Trophoblast cell (in vitro differentiated cells and primary cell): ENCODE results near the gene AP1S1.

Experiments used
- DNase-seq, 2 donors: peaks; one replicate each; pipeline ENCODE4 v3.0.0-alpha.2; 2016
- H2AFZ ChIP-seq: 2 replicates; pipeline ENCODE4 v1.6.1; 2013; ENCODE audit warnings: low read length, moderate library complexity, mild to moderate bottlenecking; ENCODE audit not compliant: insufficient read depth, poor library complexity
- H2AK5ac ChIP-seq: 2 replicates; pipeline ENCODE4 v1.6.1; 2013; ENCODE audit warnings: mild to moderate bottlenecking, low read length
- H2BK120ac ChIP-seq: 2 replicates; pipeline ENCODE4 v1.6.1; 2013; ENCODE audit warnings: low read length, mild to moderate bottlenecking, moderate library complexity; ENCODE audit not compliant: insufficient read depth, poor library complexity
- H2BK12ac ChIP-seq: 2 replicates; pipeline ENCODE4 v1.6.1; 2013; ENCODE audit warnings: mild to moderate bottlenecking, low read length, moderate library complexity
- H2BK5ac ChIP-seq: 2 replicates; pipeline ENCODE4 v1.6.1; 2013; ENCODE audit warnings: low read length, low read depth, moderate library complexity, mild to moderate bottlenecking; ENCODE audit not compliant: poor library complexity
- H3K14ac ChIP-seq: 2 replicates; pipeline ENCODE4 v1.6.1; 2013; ENCODE audit warnings: mild to moderate bottlenecking, low read length
- H3K18ac ChIP-seq: 2 replicates; pipeline ENCODE4 v1.6.1; 2013; ENCODE audit warnings: mild to moderate bottlenecking, low read length
- H3K23ac ChIP-seq: 2 replicates; pipeline ENCODE4 v1.6.1; 2013; ENCODE audit warnings: low read length
- H3K27ac ChIP-seq: 2 replicates; pipeline ENCODE4 v1.5.1; 2013; ENCODE audit warnings: low read depth, mild to moderate bottlenecking, inconsistent platforms, low read length, moderate library complexity
- H3K27me3 ChIP-seq: 2 replicates; pipeline ENCODE4 v1.6.1; 2013; ENCODE audit warnings: inconsistent platforms, mild to moderate bottlenecking, low read length, moderate library complexity; ENCODE audit not compliant: insufficient read depth
- H3K36me3 ChIP-seq, 2 experiments: 1 replicate in 1 of 2; 2 replicates in 1 of 2; pipeline ENCODE4 v1.6.1; 2013; ENCODE audit warnings: low read length in 2 of 2, mild to moderate bottlenecking in 2 of 2, moderate library complexity in 1 of 2; ENCODE audit not compliant: insufficient read depth in 2 of 2, control insufficient read depth in 1 of 2
- H3K4ac ChIP-seq: 2 replicates; pipeline ENCODE4 v1.6.1; 2013; ENCODE audit warnings: low read depth, mild to moderate bottlenecking, low read length, moderate library complexity
- H3K4me1 ChIP-seq, 2 experiments: 1 replicate in 1 of 2; 2 replicates in 1 of 2; pipeline ENCODE4 v1.6.1; 2013; ENCODE audit warnings: low read length in 2 of 2, mild to moderate bottlenecking in 2 of 2, moderate library complexity in 1 of 2; ENCODE audit not compliant: insufficient read depth in 2 of 2, control insufficient read depth in 1 of 2
- H3K4me2 ChIP-seq: 2 replicates; pipeline ENCODE4 v1.6.1; 2013; ENCODE audit warnings: inconsistent platforms, mild to moderate bottlenecking, low read length, moderate library complexity
- H3K4me3 ChIP-seq: 2 replicates; pipeline ENCODE4 v1.5.1; 2013; ENCODE audit warnings: mild to moderate bottlenecking, low read depth, low read length, inconsistent platforms
- H3K79me1 ChIP-seq: one replicate; pipeline ENCODE4 v1.6.1; 2013; ENCODE audit warnings: low read length
- H3K79me2 ChIP-seq: 2 replicates; pipeline ENCODE4 v1.6.1; 2013; ENCODE audit warnings: low read length, mild to moderate bottlenecking; ENCODE audit not compliant: control insufficient read depth, insufficient read depth, poor library complexity
- H3K9ac ChIP-seq: 2 replicates; pipeline ENCODE4 v1.6.1; 2013; ENCODE audit warnings: mild to moderate bottlenecking, low read length
- H3K9me3 ChIP-seq: 2 replicates; pipeline ENCODE4 v1.6.1; 2013; ENCODE audit warnings: low read depth, mild to moderate bottlenecking, control low read depth, inconsistent platforms, low read length; ENCODE audit not compliant: insufficient read depth
- H4K12ac ChIP-seq: 2 replicates; pipeline ENCODE4 v1.6.1; 2013; ENCODE audit warnings: low read depth, mild to moderate bottlenecking, low read length, moderate library complexity
- H4K8ac ChIP-seq: 2 replicates; pipeline ENCODE4 v1.6.1; 2013; ENCODE audit warnings: low read depth, mild to moderate bottlenecking, low read length, moderate library complexity
- H4K91ac ChIP-seq: one replicate; pipeline ENCODE4 v1.6.1; 2013; ENCODE audit warnings: low read depth, mild to moderate bottlenecking, low read length, moderate library complexity
- WGBS: extraction: QIAGEN DNeasy Blood & Tissue Kit; methylation state at CpG from one replicate; pipeline ENCODE4 v1.1.7; 2013; ENCODE audit warnings: missing lambda C conversion rate; ENCODE audit not compliant: insufficient read length, insufficient coverage; ENCODE audit errors: extremely low coverage; 5-methylcytosine and 5-hydroxymethylcytosine counted together

Gene AP1S1

GRCh38 chr7:101133621-101134398 lies 20.5 kb upstream of the AP1S1 start:
- no CpG with 5 or more reads among the region's 15 CpGs for WGBS
- H4K91ac ChIP-seq: no peak overlapping the region

GRCh38 chr7:101134399-101134980 lies 19.8 kb upstream of the AP1S1 start:
- H3K36me3 ChIP-seq: peaks cover 34 to 35% of the 10 kb centered on the region in 2 experiments
- H3K4me2 ChIP-seq: no peak overlapping the region
- WGBS: no CpG with 5 or more reads among the region's 6 CpGs
- no peak overlapping the region for H3K4me3 ChIP-seq
- no peak overlapping the region for H3K23ac ChIP-seq
- no peak overlapping the region for H4K8ac ChIP-seq
- peaks cover 0 to 5% of the 10 kb centered on the region in 2 experiments for H3K4me1 ChIP-seq
- no peak overlapping the region for H3K4ac ChIP-seq
- DNase-seq: peak; percentile 56 to 61
- H2BK5ac ChIP-seq: no peak overlapping the region
- no peak overlapping the region for H3K18ac ChIP-seq
- H4K12ac ChIP-seq: no peak overlapping the region
- H2AFZ ChIP-seq: no peak overlapping the region
- H2BK12ac ChIP-seq: no peak overlapping the region
- H3K79me2 ChIP-seq: no peaks in the 10 kb centered on the region
- H3K9ac ChIP-seq: no peak overlapping the region
- H3K27ac ChIP-seq: no peak overlapping the region
- H2AK5ac ChIP-seq: no peak overlapping the region
- H3K14ac ChIP-seq: no peak overlapping the region
- H2BK120ac ChIP-seq: no peak overlapping the region
- H3K27me3 ChIP-seq: no peaks in the 10 kb centered on the region
- peaks cover 2% of the 10 kb centered on the region for H3K79me1 ChIP-seq
- H4K91ac ChIP-seq: no peak overlapping the region
- peaks cover 3% of the 10 kb centered on the region for H3K9me3 ChIP-seq

More at GRCh38 chr7:101133621-101134398, 20.5 kb upstream of the AP1S1 start:
- Histone ChIP-seq H3K14ac (no peak overlapping the region), H2BK12ac (no peak overlapping the region), H3K27ac (no peak overlapping the region), H3K23ac (no peak overlapping the region), H3K27me3 (no peaks in the 10 kb centered on the region), H3K9me3 (peaks cover 3% of the 10 kb centered on the region), H3K4me2 (no peak overlapping the region), H3K18ac (no peak overlapping the region), H4K8ac (no peak overlapping the region), H2BK120ac (no peak overlapping the region), H2BK5ac (no peak overlapping the region), H3K4me3 (no peak overlapping the region), H3K4me1 (peaks cover 0 to 5% of the 10 kb centered on the region in 2 experiments), H2AK5ac (no peak overlapping the region), H3K79me1 (peaks cover 2% of the 10 kb centered on the region), H2AFZ (no peak overlapping the region), H3K79me2 (no peaks in the 10 kb centered on the region), H3K9ac (no peak overlapping the region), H3K36me3 (peaks cover 34 to 35% of the 10 kb centered on the region in 2 experiments), H4K12ac (no peak overlapping the region), H3K4ac (no peak overlapping the region)
- DNase-seq: peak; percentile 45 to 61

- H2BK120ac ChIP-seq: peak overlapping the region; percentile 74
- H3K27me3 ChIP-seq: no peaks in the 10 kb centered on the region
- H3K4me1 ChIP-seq: peaks cover 7 to 10% of the 10 kb centered on the region in 2 experiments
- H3K14ac ChIP-seq: no peak overlapping the region
- peak overlapping the region; percentile 62 for H3K18ac ChIP-seq
- peak overlapping the region; percentile 90 for H2BK12ac ChIP-seq
- no peak overlapping the region for H3K9ac ChIP-seq
- peaks cover 3% of the 10 kb centered on the region for H3K9me3 ChIP-seq
- no peak overlapping the region for H4K12ac ChIP-seq
- peak overlapping the region; percentile 58 for H4K91ac ChIP-seq
- no CpG with 5 or more reads among the region's 9 CpGs for WGBS
- H3K4me3 ChIP-seq: no peak overlapping the region
- no peaks in the 10 kb centered on the region for H3K79me2 ChIP-seq
- peak overlapping the region; percentile 43 for H2BK5ac ChIP-seq
- H3K23ac ChIP-seq: no peak overlapping the region
- peak; percentile 66 to 69 for DNase-seq
- peaks cover 21 to 25% of the 10 kb centered on the region in 2 experiments for H3K36me3 ChIP-seq
- H2AK5ac ChIP-seq: peak overlapping the region; percentile 97
- no peak overlapping the region for H3K27ac ChIP-seq
- H3K4me2 ChIP-seq: peak overlapping the region; percentile 81
- H2AFZ ChIP-seq: no peak overlapping the region
- peak overlapping the region; percentile 62 for H4K8ac ChIP-seq
- H3K79me1 ChIP-seq: peaks cover 6% of the 10 kb centered on the region
- no peak overlapping the region for H3K4ac ChIP-seq
These were observed 16.5 kb upstream of the AP1S1 start for GRCh38 chr7:101137651-101138212.

- Histone ChIP-seq H3K14ac (no peak overlapping the region), H3K9me3 (peaks cover 3% of the 10 kb centered on the region), H2BK5ac (peak overlapping the region; percentile 43), H3K36me3 (peaks cover 21 to 22% of the 10 kb centered on the region in 2 experiments), H2BK12ac (no peak overlapping the region), H3K4me3 (no peak overlapping the region), H4K12ac (no peak overlapping the region), H2AFZ (no peak overlapping the region), H3K79me1 (peaks cover 6% of the 10 kb centered on the region), H3K4me1 (peaks cover 7 to 10% of the 10 kb centered on the region in 2 experiments), H4K8ac (no peak overlapping the region), H3K79me2 (no peaks in the 10 kb centered on the region), H3K18ac (no peak overlapping the region), H3K9ac (no peak overlapping the region), H4K91ac (no peak overlapping the region), H3K27me3 (no peaks in the 10 kb centered on the region), H3K27ac (peak overlapping the region; percentile 61), H3K23ac (no peak overlapping the region), H2AK5ac (no peak overlapping the region), H2BK120ac (no peak overlapping the region), H3K4ac (no peak overlapping the region), H3K4me2 (peak overlapping the region; percentile 81)
- WGBS: no CpG with 5 or more reads among the region's 16 CpGs
- peak; percentile 98 for DNase-seq
These were observed 15.9 kb upstream of the AP1S1 start for GRCh38 chr7:101138213-101138870.
